Right lobe of liver (tissue), 4 donors: ENCODE results near the gene UGP2.

Source experiments
- CTCF ChIP-seq, 4 donors: fragments of 200-600 bp in 3 of 4; fragments of 450-650 bp in 1 of 4; IDR thresholded peaks; one replicate each; pipeline versions ENCODE4 v1.5.1 to v1.8.0; 2016 to 2022; ENCODE audit warnings: antibody characterized with exemption in 4 of 4, mild to moderate bottlenecking in 2 of 4
- POLR2A ChIP-seq: fragments of 450-650 bp; IDR thresholded peaks from one replicate; pipeline ENCODE4 v1.6.1; 2017; ENCODE audit warnings: antibody characterized with exemption, mild to moderate bottlenecking
- donor health status: DM: no; HTN: no; CAD: no.
- donor health status: DM: no; HTN: no; CAD: no.
- donor health status: DM: no; HTN: yes; CAD: no.

- TF ChIP-seq CTCF (IDR thresholded peaks at IDR 0.05) (no peak), POLR2A (no peak)
These were observed 16.6 kb downstream of the UGP2 start for GRCh38 chr2:63858291-63858690.
